ENCODE measurements around the gene TFCP2.

TFCP2 gene

DNA sequence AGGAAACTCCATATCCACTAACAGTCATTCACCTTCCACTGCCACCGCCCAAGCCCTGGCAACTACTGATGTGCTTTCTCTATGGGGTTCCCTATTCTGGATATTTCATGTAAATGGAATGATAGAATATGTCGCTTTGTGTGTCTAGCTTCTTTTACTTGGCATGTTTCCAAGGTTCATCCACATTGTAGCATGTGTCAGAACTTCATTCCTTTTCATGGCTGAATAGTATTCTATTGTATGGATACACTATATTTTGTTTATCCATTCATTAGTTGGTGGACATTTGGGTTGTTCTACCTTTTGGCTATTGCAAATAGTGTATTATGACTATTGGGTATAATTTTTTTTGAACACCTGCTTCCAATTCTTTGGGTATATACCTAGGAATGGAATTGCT lies 36.3 kb upstream of the TFCP2 start:
- DNase-seq: no peak
- H3K27me3 Mint-ChIP-seq (ENCODE audit: low read depth, poor library complexity): peaks cover 11% of the 10 kb centered on the region
- no peaks in the 10 kb centered on the region for H3K9me3 Mint-ChIP-seq
- peaks cover 5% of the 10 kb centered on the region for H3K4me1 Mint-ChIP-seq
- no peak overlapping the region for H3K27ac Mint-ChIP-seq
- TF ChIP-seq, protein P1, sequence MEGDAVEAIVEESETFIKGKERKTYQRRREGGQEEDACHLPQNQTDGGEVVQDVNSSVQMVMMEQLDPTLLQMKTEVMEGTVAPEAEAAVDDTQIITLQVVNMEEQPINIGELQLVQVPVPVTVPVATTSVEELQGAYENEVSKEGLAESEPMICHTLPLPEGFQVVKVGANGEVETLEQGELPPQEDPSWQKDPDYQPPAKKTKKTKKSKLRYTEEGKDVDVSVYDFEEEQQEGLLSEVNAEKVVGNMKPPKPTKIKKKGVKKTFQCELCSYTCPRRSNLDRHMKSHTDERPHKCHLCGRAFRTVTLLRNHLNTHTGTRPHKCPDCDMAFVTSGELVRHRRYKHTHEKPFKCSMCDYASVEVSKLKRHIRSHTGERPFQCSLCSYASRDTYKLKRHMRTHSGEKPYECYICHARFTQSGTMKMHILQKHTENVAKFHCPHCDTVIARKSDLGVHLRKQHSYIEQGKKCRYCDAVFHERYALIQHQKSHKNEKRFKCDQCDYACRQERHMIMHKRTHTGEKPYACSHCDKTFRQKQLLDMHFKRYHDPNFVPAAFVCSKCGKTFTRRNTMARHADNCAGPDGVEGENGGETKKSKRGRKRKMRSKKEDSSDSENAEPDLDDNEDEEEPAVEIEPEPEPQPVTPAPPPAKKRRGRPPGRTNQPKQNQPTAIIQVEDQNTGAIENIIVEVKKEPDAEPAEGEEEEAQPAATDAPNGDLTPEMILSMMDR (IDR thresholded peaks at IDR 0.05): no peak
- no peaks in the 10 kb centered on the region for H3K36me3 Mint-ChIP-seq (ENCODE audit: low read depth)
- H3K4me3 Mint-ChIP-seq: no peak overlapping the region

DNA sequence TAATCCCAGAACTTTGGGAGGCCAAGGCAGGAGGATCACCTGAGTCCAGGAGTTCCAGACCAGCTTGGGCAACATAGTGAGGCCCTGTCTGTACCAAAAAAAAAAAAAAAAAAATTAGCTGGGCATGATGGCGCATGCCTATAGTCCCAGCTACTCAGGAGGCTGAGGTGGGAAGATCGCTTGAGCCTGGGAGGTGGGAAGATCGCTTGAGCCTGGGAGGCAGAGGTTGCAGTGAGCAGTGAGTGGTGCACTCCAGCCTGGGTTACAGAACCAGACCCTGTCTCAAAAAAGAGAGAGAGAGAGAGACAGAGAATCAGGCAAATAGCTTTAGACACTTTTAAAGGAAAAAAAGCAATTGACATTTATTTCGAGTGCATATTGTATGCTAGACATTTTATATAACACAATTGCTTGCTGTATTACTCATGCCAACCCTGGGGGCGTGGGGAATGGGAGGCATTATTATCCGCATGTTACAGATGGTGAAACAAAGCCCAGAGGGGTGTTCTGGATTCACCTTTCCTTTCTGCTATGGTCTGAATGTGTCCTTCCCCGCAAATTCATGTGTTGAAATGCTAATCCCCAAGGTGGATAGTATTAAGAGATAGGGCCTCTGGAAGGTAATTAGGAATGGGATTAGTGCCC lies 35.2 kb upstream of the TFCP2 start:
- peaks cover 13% of the 10 kb centered on the region for H3K27me3 Mint-ChIP-seq (ENCODE audit: low read depth, poor library complexity)
- no peak for DNase-seq
- H3K4me3 Mint-ChIP-seq: no peak overlapping the region
- H3K9me3 Mint-ChIP-seq: no peaks in the 10 kb centered on the region
- peaks cover 5% of the 10 kb centered on the region for H3K4me1 Mint-ChIP-seq
- TF ChIP-seq, protein P1 (IDR thresholded peaks at IDR 0.05): no peak
- H3K27ac Mint-ChIP-seq: no peak overlapping the region
- no peaks in the 10 kb centered on the region for H3K36me3 Mint-ChIP-seq (ENCODE audit: low read depth)

DNA sequence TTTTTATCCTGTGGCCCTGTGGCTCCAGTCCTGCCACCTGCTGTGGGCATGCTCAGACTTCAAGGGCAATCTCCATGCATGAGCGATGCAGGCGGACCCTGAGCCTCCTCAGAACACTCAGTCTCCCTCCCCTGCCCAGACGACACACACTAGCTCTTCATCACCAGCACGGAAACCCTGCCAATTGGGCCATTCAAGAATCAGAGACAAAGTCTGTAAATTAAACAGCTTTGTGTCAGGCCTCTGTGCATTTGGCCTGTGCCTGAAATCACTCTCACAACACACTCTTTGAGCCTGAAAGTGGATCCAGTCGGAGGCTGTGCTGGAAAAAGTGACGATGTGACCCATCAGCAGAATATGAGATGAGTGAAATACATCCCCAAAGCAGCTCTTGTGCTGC lies 32.4 kb upstream of the TFCP2 start:
- H3K9me3 Mint-ChIP-seq: no peaks in the 10 kb centered on the region
- H3K4me3 Mint-ChIP-seq: no peak overlapping the region
- no peaks in the 10 kb centered on the region for H3K36me3 Mint-ChIP-seq (ENCODE audit: low read depth)
- peaks cover 13% of the 10 kb centered on the region for H3K27me3 Mint-ChIP-seq (ENCODE audit: low read depth, poor library complexity)
- peaks cover 5% of the 10 kb centered on the region for H3K4me1 Mint-ChIP-seq
- no peak for DNase-seq
- TF ChIP-seq, protein P1 (IDR thresholded peaks at IDR 0.05): no peak
- peak overlapping the region; percentile 70 for H3K27ac Mint-ChIP-seq

DNA sequence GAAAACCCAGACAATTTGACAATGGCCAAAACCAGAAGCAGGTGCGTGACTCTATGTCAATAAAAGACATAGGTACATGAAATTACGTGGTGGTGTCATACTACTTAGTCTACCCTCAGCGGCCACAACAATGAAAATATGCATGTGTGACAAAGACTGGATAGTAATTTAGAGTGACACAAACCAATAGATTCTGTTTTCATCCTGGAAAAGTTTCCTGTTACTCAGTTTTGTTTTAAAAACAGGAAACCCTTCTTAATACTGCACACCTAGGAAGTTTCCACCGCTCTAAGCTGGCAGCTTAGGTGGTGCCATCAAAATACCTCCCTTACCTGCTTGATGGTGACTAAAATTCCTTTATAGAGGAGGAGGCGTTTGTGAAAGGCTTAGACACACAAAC lies 29.8 kb upstream of the TFCP2 start:
- no peaks in the 10 kb centered on the region for H3K9me3 Mint-ChIP-seq
- no peaks in the 10 kb centered on the region for H3K36me3 Mint-ChIP-seq (ENCODE audit: low read depth)
- peaks cover 6% of the 10 kb centered on the region for H3K27me3 Mint-ChIP-seq (ENCODE audit: low read depth, poor library complexity)

DNA sequence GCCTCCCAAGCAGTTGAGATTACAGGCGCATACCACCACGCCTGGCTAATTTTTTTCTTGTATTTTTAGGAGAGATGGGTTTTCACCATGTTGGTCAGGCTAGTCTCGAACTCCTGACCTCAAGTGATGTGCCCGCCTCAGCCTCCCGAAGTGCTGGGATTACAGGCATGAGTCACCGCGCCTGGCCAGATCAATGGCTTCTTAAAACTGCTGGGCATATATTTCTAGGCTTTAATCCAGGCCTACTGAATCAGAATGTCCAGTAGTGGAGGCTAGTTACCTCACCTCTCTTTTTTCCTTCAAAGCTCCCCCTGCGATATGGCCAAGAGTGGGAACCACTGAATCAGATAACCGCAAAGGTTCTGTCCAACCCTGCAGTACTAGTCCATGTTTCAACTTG lies 27.9 kb upstream of the TFCP2 start:
- Mint-ChIP-seq H3K27me3 (ENCODE audit: low read depth, poor library complexity) (peaks cover 5% of the 10 kb centered on the region), H3K36me3 (ENCODE audit: low read depth) (no peaks in the 10 kb centered on the region), H3K4me1 (peaks cover 16% of the 10 kb centered on the region), H3K4me3 (no peak overlapping the region), H3K9me3 (no peaks in the 10 kb centered on the region), H3K27ac (no peak overlapping the region)
- TF ChIP-seq, protein P1 (IDR thresholded peaks at IDR 0.05): no peak
- DNase-seq: no peak

More for the DNA sequence above, 29.8 kb upstream of the TFCP2 start:
- no peak for DNase-seq
- Mint-ChIP-seq H3K4me3 (no peak overlapping the region), H3K27ac (no peak overlapping the region), H3K4me1 (peaks cover 15% of the 10 kb centered on the region)
- TF ChIP-seq, protein P1 (IDR thresholded peaks at IDR 0.05): no peak

DNA sequence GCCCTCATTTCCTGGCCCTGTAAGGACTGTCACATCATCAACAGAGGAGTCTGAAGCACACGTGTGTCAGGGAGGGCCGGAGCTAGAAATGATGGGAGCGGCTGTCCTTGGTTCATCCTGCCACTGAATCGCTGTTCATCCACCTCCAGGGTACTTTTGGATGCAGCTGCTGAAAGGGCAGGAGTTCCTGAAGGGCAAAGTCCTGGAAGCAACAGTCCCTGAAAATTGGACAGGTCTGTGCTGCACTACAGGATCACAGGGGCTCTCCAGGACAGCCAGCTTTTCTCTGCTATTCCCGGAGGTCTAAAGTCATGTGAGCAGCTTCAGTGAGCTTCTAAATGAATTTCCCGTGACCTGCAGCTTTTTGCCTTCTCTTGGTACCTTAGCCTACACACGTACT lies 27.2 kb upstream of the TFCP2 start:
- Mint-ChIP-seq H3K9me3 (no peaks in the 10 kb centered on the region), H3K36me3 (ENCODE audit: low read depth) (no peaks in the 10 kb centered on the region), H3K27me3 (ENCODE audit: low read depth, poor library complexity) (peaks cover 5% of the 10 kb centered on the region), H3K27ac (no peak overlapping the region), H3K4me3 (no peak overlapping the region), H3K4me1 (peaks cover 12% of the 10 kb centered on the region)
- DNase-seq: no peak
- TF ChIP-seq, protein P1 (IDR thresholded peaks at IDR 0.05): no peak
